ENCODE data around the gene DYNLL2. TPM values are rescaled to one million over a fixed set of nuclear protein-coding genes. Genes with fewer than 3 reads are reported as not detected.

DYNLL2 gene
- total RNA-seq, result 10.2 and 11.8 TPM in 2 replicates

DNA sequence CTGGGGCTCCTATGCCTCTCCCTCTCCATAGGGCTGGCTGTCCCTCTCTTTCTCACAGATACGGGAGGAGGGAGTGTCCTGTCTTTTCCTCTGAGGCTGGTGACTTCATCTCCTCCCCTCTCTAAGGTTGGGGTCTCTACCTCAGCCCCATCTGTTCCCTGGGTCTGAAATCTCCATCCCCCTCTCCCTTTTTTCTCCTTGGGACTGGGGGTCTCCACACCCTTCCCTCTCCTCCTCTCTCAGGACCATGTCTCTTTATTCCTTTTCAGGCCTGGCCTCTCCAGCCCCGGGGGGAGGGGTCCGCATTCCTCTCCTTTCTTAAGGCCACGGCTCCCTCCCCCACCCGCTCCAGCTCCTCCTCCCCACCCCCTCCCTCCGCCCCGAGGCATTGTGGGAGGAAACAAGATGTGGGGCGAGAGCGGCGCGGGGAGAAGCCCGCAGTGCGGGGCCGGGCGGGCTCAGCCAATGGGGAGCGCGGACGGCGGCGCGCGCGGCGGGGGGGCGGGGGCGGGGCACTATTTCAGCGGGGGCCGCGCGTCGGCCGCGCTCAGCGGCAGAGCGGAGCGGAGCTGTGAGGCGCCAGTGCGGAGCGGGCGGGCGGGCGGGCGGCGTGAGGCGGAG lies at the start of gene DYNLL2:
DYNLL2 (plus strand) TSS at position 550 of the 621 bp plus-strand sequence. CDS start 3,672 bp downstream, outside the sequence.

Other genes starting within 250 kb of the DYNLL2 start
- gene MRPS23, start 233.4 kb upstream of the DYNLL2 start, total RNA-seq, result 23.1 and 31.6 TPM in 2 replicates
- 5.1 TPM in 2 replicates for gene CUEDC1, start 128.0 kb upstream of the DYNLL2 start, total RNA-seq
- 26.3 and 36.1 TPM in 2 replicates for gene VEZF1, start 95.2 kb upstream of the DYNLL2 start, total RNA-seq
- gene SRSF1, start 76.2 kb upstream of the DYNLL2 start, total RNA-seq, result 333 and 428 TPM in 2 replicates
- gene OR4D1, start 65.0 kb downstream of the DYNLL2 start, total RNA-seq, result not detected in 2 replicates
- not detected in 2 replicates for gene OR4D2, start 83.6 kb downstream of the DYNLL2 start, total RNA-seq
- gene EPX, start 109.3 kb downstream of the DYNLL2 start, total RNA-seq, result not detected in 2 replicates
- gene MKS1, start 135.8 kb downstream of the DYNLL2 start, total RNA-seq, result 11.3 and 14.4 TPM in 2 replicates
- gene LPO, start 155.2 kb downstream of the DYNLL2 start, total RNA-seq, result under 0.01 TPM in 1 of 2 replicates, not detected in the other
- not detected in 2 replicates for gene MPO, start 197.5 kb downstream of the DYNLL2 start, total RNA-seq
- gene TSPOAP1, start 245.4 kb downstream of the DYNLL2 start, total RNA-seq, result under 0.01 and 0.09 TPM in 2 replicates